HEK293 (cell line): ENCODE data around the gene SPIB.

ENCODE experiments used
- BCL11A ChIP-seq: fragments of 450-650 bp; formaldehyde crosslinking; IDR thresholded peaks from 2 replicates; pipeline ENCODE4 v1.5.1; 2016; ENCODE audit warnings: low read depth, missing biosample characterization, missing genetic modification characterization
- GFI1B ChIP-seq: fragments of 450-650 bp; formaldehyde crosslinking; IDR thresholded peaks from 2 replicates; pipeline ENCODE4 v1.5.1; 2016; ENCODE audit warnings: missing biosample characterization, missing genetic modification characterization
- HOXD13 ChIP-seq: sonication (generic); formaldehyde crosslinking; IDR thresholded peaks from 2 replicates; pipeline ENCODE4 v1.8.0; 2022; ENCODE audit warnings: missing genetic modification reagents, borderline replicate concordance
- SCRT2 ChIP-seq: fragments of 450-650 bp; formaldehyde crosslinking; IDR thresholded peaks from 2 replicates; pipeline ENCODE4 v1.5.1; 2016; ENCODE audit warnings: missing biosample characterization, missing genetic modification characterization
- SP3 ChIP-seq: fragments of 450-650 bp; formaldehyde crosslinking; IDR thresholded peaks from 2 replicates; pipeline ENCODE4 v1.5.1; 2016; ENCODE audit warnings: missing biosample characterization, missing genetic modification characterization
- TRIM28 ChIP-seq: IDR thresholded peaks from 2 replicates; pipeline ENCODE4 v1.6.1; 2011; ENCODE audit warnings: low read length, control low read depth, borderline replicate concordance
- ZNF157 ChIP-seq: fragments of 450-650 bp; formaldehyde crosslinking; IDR thresholded peaks from 2 replicates; pipeline ENCODE4 v1.5.1; 2016; ENCODE audit warnings: missing biosample characterization, missing genetic modification characterization
- ZNF23 ChIP-seq: fragments of 450-650 bp; formaldehyde crosslinking; IDR thresholded peaks from 2 replicates; pipeline ENCODE4 v1.5.1; 2016; ENCODE audit warnings: missing biosample characterization, missing genetic modification characterization, borderline replicate concordance
- ZNF266 ChIP-seq: fragments of 450-650 bp; formaldehyde crosslinking; IDR thresholded peaks from 2 replicates; pipeline ENCODE4 v1.5.1; 2016; ENCODE audit warnings: missing biosample characterization, missing genetic modification characterization, low read depth
- ZNF366 ChIP-seq: fragments of 450-650 bp; formaldehyde crosslinking; conservative IDR thresholded peaks from 2 replicates; pipeline ENCODE4 v1.5.1; 2016; ENCODE audit warnings: missing biosample characterization, missing genetic modification characterization
- ZNF426 ChIP-seq: fragments of 450-650 bp; formaldehyde crosslinking; IDR thresholded peaks from 2 replicates; pipeline ENCODE4 v1.5.1; 2017; ENCODE audit warnings: missing biosample characterization, missing genetic modification characterization, mild to moderate bottlenecking, inconsistent platforms, moderate library complexity
- ZNF501 ChIP-seq: fragments of 450-650 bp; formaldehyde crosslinking; IDR thresholded peaks from 2 replicates; pipeline ENCODE4 v1.5.1; 2016; ENCODE audit warnings: missing biosample characterization, missing genetic modification characterization
- ZNF660 ChIP-seq: fragments of 450-650 bp; IDR thresholded peaks from 2 replicates; pipeline ENCODE4 v1.5.1; 2018; ENCODE audit warnings: missing biosample characterization, mild to moderate bottlenecking, missing genetic modification characterization
- ZNF677 ChIP-seq: fragments of 450-650 bp; IDR thresholded peaks from 2 replicates; pipeline ENCODE4 v1.5.0; 2018; ENCODE audit warnings: missing biosample characterization, mild to moderate bottlenecking, missing genetic modification characterization, moderate library complexity
- ZNF707 ChIP-seq: fragments of 450-650 bp; formaldehyde crosslinking; IDR thresholded peaks from 2 replicates; pipeline ENCODE4 v1.5.1; 2016; ENCODE audit warnings: missing biosample characterization, missing genetic modification characterization
- ZNF777 ChIP-seq: fragments of 450-650 bp; formaldehyde crosslinking; IDR thresholded peaks from 2 replicates; pipeline ENCODE4 v1.5.1; 2017; ENCODE audit warnings: missing biosample characterization, missing genetic modification characterization, borderline replicate concordance
- ZNF792 ChIP-seq: fragments of 450-650 bp; formaldehyde crosslinking; IDR thresholded peaks from 2 replicates; pipeline ENCODE4 v1.5.1; 2016; ENCODE audit warnings: missing biosample characterization, missing genetic modification characterization
- TF ChIP-seq, protein P1 (sequence below): fragments of 450-650 bp; formaldehyde crosslinking; optimal IDR thresholded peaks from 2 replicates; pipeline ENCODE3; 2016; ENCODE audit warnings: missing biosample characterization, mild to moderate bottlenecking, missing genetic modification characterization
- TF ChIP-seq, protein P2 (sequence below): fragments of 450-650 bp; formaldehyde crosslinking; IDR thresholded peaks from 2 replicates; pipeline ENCODE4; 2016; ENCODE audit warnings: missing biosample characterization, missing genetic modification characterization
- TF ChIP-seq, protein P3 (sequence below): fragments of 450-650 bp; formaldehyde crosslinking; IDR thresholded peaks from 2 replicates; pipeline ENCODE4 v1.5.1; 2016; ENCODE audit warnings: missing biosample characterization, missing genetic modification characterization
- TF ChIP-seq, protein P4 (sequence below): IDR thresholded peaks from 2 replicates; pipeline ENCODE4 v1.6.1; 2011; ENCODE audit warnings: mild to moderate bottlenecking, low read depth, low read length, borderline replicate concordance
- TF ChIP-seq, protein P5 (sequence below): fragments of 450-650 bp; formaldehyde crosslinking; IDR thresholded peaks from 2 replicates; pipeline ENCODE4 v1.5.1; 2016; ENCODE audit warnings: missing biosample characterization, missing genetic modification characterization
- TF ChIP-seq, protein P6 (sequence below): fragments of 450-650 bp; formaldehyde crosslinking; IDR thresholded peaks from 2 replicates; pipeline ENCODE4 v1.5.1; 2016; ENCODE audit warnings: missing biosample characterization, missing genetic modification characterization
- TF ChIP-seq, protein P7 (sequence below): fragments of 450-650 bp; formaldehyde crosslinking; IDR thresholded peaks from 2 replicates; pipeline ENCODE4 v1.5.1; 2017; ENCODE audit warnings: missing biosample characterization, missing genetic modification characterization
- TF ChIP-seq, protein P8 (sequence below): fragments of 450-650 bp; formaldehyde crosslinking; IDR thresholded peaks from 2 replicates; pipeline ENCODE4 v1.5.1; 2017; ENCODE audit warnings: missing biosample characterization, missing genetic modification characterization
- TF ChIP-seq, protein P9 (sequence below): fragments of 450-650 bp; formaldehyde crosslinking; IDR thresholded peaks from 2 replicates; pipeline ENCODE4 v1.5.1; 2016; ENCODE audit warnings: missing biosample characterization, missing genetic modification characterization

Gene SPIB

DNA sequence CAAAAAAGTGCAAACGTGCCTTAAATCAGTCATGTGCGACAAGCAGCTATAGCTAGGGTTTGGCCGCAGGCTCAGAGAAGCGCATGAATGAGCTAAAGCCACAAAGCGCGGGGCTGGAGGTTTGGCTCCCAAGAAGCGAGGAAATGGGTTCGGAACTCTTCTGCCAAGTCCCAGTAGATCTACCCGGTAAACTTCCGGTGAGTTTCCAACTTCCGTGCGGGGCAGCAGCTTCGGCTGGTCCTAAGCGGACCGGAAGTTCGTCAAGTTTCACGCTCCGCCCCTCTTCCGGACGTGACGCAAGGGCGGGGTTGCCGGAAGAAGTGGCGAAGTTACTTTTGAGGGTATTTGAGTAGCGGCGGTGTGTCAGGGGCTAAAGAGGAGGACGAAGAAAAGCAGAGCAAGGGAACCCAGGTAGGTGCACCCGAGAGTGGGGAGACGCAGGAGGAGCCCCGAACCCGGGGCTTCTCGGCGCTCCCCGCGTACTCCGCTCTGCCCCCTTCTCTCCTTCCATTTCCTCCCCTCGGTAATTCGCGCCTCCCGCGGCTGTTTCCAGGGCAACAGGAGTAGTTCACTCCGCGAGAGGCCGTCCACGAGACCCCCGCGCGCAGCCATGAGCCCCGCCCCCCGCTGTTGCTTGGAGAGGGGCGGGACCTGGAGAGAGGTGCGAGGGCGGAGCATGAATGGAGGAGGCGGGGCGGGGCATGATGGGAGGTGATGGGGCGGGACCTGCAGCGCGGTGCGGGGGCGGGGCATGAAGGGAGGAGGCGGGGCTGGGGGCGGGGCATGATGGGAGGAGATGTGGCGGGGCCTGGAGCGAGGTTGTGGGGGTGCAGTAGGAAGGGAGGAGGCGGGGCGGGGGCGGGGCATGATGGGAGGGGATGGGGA lies 42.3 kb upstream of the SPIB start, which contains the start of gene NR1H2 (continued):
- TF ChIP-seq, protein P1, sequence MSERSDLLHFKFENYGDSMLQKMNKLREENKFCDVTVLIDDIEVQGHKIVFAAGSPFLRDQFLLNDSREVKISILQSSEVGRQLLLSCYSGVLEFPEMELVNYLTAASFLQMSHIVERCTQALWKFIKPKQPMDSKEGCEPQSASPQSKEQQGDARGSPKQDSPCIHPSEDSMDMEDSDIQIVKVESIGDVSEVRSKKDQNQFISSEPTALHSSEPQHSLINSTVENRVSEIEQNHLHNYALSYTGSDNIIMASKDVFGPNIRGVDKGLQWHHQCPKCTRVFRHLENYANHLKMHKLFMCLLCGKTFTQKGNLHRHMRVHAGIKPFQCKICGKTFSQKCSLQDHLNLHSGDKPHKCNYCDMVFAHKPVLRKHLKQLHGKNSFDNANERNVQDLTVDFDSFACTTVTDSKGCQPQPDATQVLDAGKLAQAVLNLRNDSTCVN, result peak; percentile 55
- peak; percentile 53; the same call in 1 of the 2 replicates for TF ChIP-seq TRIM28
- TF ChIP-seq HOXD13 (CRISPR knock-in tag), result no peak
- TF ChIP-seq, protein P2, sequence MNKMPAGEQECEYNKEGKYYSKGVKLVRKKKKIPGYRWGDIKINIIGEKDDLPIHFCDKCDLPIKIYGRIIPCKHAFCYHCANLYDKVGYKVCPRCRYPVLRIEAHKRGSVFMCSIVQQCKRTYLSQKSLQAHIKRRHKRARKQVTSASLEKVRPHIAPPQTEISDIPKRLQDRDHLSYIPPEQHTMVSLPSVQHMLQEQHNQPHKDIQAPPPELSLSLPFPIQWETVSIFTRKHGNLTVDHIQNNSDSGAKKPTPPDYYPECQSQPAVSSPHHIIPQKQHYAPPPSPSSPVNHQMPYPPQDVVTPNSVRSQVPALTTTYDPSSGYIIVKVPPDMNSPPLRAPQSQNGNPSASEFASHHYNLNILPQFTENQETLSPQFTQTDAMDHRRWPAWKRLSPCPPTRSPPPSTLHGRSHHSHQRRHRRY (tag by site-specific recombination), result no peak
- TF ChIP-seq ZNF157 (tag by site-specific recombination), result no peak
- no peak for TF ChIP-seq GFI1B (tag by site-specific recombination)
- TF ChIP-seq ZNF426 (tag by site-specific recombination), result no peak
- peak; percentile 99 for TF ChIP-seq ZNF660 (tag by site-specific recombination)
- TF ChIP-seq ZNF501 (tag by site-specific recombination), result peak; percentile 86
- TF ChIP-seq ZNF366 (tag by site-specific recombination), result peak; percentile 68
- TF ChIP-seq, protein P3, sequence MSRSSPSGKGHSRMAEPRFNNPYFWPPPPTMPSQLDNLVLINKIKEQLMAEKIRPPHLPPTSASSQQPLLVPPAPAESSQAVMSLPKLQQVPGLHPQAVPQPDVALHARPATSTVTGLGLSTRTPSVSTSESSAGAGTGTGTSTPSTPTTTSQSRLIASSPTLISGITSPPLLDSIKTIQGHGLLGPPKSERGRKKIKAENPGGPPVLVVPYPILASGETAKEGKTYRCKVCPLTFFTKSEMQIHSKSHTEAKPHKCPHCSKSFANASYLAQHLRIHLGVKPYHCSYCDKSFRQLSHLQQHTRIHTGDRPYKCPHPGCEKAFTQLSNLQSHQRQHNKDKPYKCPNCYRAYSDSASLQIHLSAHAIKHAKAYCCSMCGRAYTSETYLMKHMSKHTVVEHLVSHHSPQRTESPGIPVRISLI (tag by site-specific recombination), result no peak
- TF ChIP-seq ZNF792, result no peak
- TF ChIP-seq, protein P4, sequence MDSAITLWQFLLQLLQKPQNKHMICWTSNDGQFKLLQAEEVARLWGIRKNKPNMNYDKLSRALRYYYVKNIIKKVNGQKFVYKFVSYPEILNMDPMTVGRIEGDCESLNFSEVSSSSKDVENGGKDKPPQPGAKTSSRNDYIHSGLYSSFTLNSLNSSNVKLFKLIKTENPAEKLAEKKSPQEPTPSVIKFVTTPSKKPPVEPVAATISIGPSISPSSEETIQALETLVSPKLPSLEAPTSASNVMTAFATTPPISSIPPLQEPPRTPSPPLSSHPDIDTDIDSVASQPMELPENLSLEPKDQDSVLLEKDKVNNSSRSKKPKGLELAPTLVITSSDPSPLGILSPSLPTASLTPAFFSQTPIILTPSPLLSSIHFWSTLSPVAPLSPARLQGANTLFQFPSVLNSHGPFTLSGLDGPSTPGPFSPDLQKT, result peak; percentile 88
- peak; percentile 93 for TF ChIP-seq SP3 (tag by site-specific recombination)
- no peak for TF ChIP-seq ZNF777 (tag by site-specific recombination)
- TF ChIP-seq ZNF266 (tag by site-specific recombination), result no peak
- TF ChIP-seq, protein P5, sequence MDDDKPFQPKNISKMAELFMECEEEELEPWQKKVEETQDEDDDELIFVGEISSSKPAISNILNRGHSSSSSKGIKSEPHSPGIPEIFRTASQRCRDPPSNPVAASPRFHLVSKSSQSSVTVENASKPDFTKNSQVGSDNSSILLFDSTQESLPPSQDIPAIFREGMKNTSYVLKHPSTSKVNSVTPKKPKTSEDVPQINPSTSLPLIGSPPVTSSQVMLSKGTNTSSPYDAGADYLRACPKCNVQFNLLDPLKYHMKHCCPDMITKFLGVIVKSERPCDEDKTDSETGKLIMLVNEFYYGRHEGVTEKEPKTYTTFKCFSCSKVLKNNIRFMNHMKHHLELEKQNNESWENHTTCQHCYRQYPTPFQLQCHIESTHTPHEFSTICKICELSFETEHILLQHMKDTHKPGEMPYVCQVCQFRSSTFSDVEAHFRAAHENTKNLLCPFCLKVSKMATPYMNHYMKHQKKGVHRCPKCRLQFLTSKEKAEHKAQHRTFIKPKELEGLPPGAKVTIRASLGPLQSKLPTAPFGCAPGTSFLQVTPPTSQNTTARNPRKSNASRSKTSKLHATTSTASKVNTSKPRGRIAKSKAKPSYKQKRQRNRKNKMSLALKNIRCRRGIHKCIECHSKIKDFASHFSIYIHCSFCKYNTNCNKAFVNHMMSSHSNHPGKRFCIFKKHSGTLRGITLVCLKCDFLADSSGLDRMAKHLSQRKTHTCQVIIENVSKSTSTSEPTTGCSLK, result no peak
- TF ChIP-seq SCRT2 (tag by site-specific recombination), result peak; percentile 93
- TF ChIP-seq ZNF677 (tag by site-specific recombination), result no peak
- TF ChIP-seq, protein P6, sequence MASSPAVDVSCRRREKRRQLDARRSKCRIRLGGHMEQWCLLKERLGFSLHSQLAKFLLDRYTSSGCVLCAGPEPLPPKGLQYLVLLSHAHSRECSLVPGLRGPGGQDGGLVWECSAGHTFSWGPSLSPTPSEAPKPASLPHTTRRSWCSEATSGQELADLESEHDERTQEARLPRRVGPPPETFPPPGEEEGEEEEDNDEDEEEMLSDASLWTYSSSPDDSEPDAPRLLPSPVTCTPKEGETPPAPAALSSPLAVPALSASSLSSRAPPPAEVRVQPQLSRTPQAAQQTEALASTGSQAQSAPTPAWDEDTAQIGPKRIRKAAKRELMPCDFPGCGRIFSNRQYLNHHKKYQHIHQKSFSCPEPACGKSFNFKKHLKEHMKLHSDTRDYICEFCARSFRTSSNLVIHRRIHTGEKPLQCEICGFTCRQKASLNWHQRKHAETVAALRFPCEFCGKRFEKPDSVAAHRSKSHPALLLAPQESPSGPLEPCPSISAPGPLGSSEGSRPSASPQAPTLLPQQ (tag by site-specific recombination), result peak; percentile 90
- TF ChIP-seq, protein P7, sequence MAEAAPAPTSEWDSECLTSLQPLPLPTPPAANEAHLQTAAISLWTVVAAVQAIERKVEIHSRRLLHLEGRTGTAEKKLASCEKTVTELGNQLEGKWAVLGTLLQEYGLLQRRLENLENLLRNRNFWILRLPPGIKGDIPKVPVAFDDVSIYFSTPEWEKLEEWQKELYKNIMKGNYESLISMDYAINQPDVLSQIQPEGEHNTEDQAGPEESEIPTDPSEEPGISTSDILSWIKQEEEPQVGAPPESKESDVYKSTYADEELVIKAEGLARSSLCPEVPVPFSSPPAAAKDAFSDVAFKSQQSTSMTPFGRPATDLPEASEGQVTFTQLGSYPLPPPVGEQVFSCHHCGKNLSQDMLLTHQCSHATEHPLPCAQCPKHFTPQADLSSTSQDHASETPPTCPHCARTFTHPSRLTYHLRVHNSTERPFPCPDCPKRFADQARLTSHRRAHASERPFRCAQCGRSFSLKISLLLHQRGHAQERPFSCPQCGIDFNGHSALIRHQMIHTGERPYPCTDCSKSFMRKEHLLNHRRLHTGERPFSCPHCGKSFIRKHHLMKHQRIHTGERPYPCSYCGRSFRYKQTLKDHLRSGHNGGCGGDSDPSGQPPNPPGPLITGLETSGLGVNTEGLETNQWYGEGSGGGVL, result no peak
- no peak for TF ChIP-seq ZNF23 (tag by site-specific recombination)
- TF ChIP-seq, protein P8, sequence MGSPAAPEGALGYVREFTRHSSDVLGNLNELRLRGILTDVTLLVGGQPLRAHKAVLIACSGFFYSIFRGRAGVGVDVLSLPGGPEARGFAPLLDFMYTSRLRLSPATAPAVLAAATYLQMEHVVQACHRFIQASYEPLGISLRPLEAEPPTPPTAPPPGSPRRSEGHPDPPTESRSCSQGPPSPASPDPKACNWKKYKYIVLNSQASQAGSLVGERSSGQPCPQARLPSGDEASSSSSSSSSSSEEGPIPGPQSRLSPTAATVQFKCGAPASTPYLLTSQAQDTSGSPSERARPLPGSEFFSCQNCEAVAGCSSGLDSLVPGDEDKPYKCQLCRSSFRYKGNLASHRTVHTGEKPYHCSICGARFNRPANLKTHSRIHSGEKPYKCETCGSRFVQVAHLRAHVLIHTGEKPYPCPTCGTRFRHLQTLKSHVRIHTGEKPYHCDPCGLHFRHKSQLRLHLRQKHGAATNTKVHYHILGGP (tag by site-specific recombination), result no peak
- no peak for TF ChIP-seq BCL11A (tag by site-specific recombination)
- TF ChIP-seq, protein P9, sequence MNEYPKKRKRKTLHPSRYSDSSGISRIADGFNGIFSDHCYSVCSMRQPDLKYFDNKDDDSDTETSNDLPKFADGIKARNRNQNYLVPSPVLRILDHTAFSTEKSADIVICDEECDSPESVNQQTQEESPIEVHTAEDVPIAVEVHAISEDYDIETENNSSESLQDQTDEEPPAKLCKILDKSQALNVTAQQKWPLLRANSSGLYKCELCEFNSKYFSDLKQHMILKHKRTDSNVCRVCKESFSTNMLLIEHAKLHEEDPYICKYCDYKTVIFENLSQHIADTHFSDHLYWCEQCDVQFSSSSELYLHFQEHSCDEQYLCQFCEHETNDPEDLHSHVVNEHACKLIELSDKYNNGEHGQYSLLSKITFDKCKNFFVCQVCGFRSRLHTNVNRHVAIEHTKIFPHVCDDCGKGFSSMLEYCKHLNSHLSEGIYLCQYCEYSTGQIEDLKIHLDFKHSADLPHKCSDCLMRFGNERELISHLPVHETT (tag by site-specific recombination), result peak; percentile 96
- no peak for TF ChIP-seq ZNF707 (tag by site-specific recombination)
